Upper lobe of left lung (tissue), 4 donors: Measurements from ENCODE around the gene IQGAP1.

Source experiments
- CTCF ChIP-seq, 6 experiments: fragments of 450-650 bp in 4 of 6; fragments of 200-600 bp in 2 of 6; sonication (generic) in 2 of 6; IDR thresholded peaks; one replicate each; pipeline ENCODE4 v1.5.1; 2016 to 2019; ENCODE audit warnings: antibody characterized with exemption in 6 of 6
- POLR2A ChIP-seq, 4 donors: fragments of 450-650 bp; IDR thresholded peaks; one replicate each; pipeline ENCODE4 v1.5.1; 2016 to 2017; ENCODE audit warnings: antibody characterized with exemption in 4 of 4, mild to moderate bottlenecking in 2 of 4
- POLR2AphosphoS5 ChIP-seq, 2 donors: sonication (generic); formaldehyde crosslinking; IDR thresholded peaks; one replicate each; pipeline ENCODE4 v1.5.1; 2017; ENCODE audit warnings: antibody characterized with exemption in 2 of 2

DNA sequence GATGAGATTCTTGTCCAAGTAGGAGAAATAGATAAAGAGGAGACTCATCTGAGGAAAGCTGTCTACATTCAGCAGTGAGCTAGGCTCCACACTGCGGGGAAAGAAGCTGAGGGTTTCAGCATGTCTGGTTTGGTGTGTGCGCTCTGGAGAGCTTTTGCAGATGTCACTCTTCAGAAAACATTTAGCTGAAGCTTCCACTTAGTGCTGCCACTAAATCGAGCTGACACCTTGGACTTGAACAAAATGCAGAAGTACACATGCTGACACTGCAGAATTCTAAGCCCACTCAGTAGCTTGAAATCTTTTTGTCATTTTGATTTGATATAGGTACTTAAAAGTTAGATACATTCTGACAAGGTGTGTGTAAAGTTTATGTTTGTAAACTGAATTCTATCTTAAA is 109.3 kb downstream of the IQGAP1 start:
- TF ChIP-seq CTCF (IDR thresholded peaks at IDR 0.05) (no peak), POLR2A (IDR thresholded peaks at IDR 0.05) (no peak), POLR2AphosphoS5 (IDR thresholded peaks at IDR 0.05) (no peak)
